CD4-positive, alpha-beta T cell treated with Interleukin-17A for 1 hour (primary cell): ENCODE measurements around the gene ALPK1.

Experiments
- DNase-seq: peaks from one replicate; pipeline ENCODE4 v3.0.0-alpha.2; 2020

The ALPK1 gene

DNA sequence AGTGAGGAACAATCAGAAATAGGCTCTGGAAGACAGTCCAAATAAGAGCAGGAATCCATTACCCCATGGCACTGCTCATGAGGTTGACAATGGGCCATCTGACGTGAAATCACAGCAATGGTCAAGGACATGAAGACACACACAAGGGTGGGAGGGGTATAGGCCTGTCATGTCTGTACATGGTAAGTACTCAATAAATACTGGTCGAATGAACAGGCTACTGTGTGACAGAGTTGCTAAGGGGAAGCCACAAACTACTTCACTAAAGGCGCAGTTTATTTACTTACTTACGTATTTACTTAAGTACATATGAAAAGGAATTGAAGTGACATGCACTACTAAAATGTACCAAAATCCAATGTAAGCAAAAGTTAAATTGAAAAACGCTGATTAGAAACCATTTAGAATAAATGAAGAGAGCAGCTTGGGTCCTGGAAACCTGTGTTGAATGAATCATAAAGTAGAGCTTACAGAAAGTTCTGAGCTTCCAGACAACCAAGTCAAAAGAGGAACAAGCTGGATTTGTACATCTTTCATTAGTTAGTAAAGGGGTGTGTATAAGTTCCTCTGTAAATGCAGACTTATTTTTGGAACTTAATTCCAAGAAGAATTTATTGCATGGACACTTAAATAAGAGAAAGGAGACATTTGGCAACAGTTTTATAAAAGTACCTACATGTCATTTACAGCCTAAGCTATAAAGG is 32.7 kb downstream of the ALPK1 start:
- DNase-seq, result no peak

GRCh38 chr4:112330921-112331320 is 33.8 kb downstream of the ALPK1 start:
- DNase-seq, result no peak

DNA sequence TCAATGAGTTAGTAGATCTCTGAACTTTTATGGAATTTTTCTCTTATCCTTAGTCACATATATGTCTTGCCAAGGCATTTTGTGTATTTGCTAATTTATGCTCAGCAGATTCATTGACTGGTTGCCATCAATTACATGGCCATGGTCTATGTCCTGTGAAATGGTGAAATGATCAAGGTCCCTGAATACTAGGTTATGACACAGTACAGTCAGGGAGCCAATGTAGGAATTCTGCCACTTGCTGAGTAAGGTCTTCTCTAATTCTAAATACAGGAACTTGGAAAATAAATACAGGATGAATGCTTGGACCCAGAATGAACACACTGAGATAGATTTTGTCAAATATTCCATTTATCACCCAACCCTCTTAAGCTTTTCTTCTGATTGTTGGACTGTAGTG is 35.2 kb downstream of the ALPK1 start:
- DNase-seq, result no peak

DNA sequence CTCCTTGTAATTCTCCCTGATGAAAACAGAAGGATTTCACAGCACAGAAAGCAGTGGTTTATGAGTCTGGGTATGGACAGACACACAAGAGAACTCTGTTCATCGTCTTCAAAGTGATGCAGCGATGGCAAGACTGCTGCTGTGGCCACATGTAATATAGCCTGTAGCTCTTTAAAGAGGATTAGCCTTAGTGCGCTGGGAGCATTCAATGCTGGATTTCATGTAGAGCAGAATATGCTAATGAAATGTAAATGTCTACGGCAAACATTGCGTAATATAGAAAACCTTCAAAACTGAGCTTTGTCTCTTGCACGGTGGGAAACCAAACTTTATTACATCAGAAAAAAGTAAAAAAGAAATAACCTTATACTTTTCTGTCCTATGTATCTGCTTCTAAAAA is 42.9 kb downstream of the ALPK1 start:
- DNase-seq, result no peak

- DNase-seq, result no peak
Measured at GRCh38 chr4:112341033-112341432, 43.9 kb downstream of the ALPK1 start.

DNA sequence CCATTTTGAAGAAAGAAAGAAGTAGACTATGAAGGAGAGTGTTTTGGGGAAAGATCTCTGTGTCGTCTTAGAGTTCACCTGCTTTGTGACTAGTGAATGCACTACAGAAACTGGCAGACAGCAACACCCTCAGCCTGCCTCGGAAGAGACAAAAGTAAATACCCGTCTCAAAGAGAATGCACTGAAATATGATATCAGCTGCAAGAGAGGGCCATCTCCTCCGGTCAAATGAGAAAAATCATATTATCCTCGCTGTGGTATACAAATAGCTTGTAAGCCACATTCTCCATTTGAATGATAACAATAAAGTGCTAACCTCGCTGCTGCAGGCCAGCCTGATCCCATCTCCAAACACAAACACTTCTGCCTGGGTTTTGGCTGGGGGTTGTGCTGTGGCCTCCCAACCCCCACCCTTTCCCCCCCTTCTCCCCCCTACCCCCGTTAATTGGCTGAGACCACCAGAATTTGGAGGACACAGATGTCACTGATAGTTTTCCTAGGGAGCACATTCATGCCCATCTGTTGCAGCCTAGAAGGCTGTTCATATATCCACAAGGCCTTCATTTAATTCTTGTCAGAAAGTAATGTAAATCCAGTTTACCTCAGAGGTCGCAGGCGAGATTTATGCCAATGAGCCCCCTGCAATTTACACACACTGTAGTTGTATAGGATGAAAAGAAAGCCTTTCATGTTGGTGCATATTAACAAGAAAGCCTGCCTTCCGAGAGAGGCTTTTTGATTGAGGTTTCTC is 46.3 kb downstream of the ALPK1 start:
- DNase-seq, result no peak

- no peak for DNase-seq
Measured at GRCh38 chr4:112348488-112349158, 51.5 kb downstream of the ALPK1 start.

GRCh38 chr4:112352736-112353135 is 55.6 kb downstream of the ALPK1 start:
- DNase-seq, result no peak

DNA sequence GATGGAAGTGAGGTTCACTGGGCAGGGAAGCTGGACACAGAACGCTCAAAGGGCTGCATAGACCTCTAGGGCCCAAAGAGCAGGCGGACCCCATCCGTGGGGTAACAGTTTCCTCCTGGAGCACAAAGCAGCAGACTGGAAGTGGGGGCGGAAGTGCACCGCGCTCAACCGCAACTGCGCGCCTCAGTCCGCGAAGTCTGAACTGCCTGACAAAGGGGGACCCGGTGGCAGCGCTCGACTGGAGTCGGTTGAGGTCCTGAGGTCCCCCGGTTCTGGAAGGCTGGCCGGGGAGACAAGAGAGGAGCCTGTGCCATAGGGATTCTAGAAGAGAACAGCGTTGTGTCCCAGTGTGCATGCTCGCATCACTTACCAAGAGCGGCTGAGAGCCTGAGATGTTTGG is 58.5 kb downstream of the ALPK1 start:
- DNase-seq, result no peak

DNA sequence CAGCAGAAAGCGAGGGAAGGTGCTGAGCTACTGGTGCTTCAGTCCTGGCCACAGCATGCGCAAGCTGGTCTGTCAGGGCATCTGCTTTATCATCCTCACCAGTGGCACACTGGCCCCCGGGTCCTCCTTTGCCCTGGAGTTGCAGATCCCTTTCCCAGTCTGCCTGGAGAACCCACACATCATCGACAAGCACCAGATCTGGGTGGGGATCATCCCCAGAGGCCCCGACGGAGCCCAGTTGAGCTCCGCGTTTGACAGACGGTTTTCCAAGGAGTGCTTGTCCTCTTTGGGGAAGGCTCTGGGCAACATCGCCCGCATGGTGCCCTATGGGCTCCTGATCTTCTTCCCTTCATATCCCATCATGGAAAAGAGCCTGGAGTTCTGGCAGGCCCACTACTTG is 60.3 kb downstream of the ALPK1 start:
- no peak for DNase-seq

- no peak for DNase-seq
Measured at GRCh38 chr4:112357897-112358296, 60.7 kb downstream of the ALPK1 start.

DNA sequence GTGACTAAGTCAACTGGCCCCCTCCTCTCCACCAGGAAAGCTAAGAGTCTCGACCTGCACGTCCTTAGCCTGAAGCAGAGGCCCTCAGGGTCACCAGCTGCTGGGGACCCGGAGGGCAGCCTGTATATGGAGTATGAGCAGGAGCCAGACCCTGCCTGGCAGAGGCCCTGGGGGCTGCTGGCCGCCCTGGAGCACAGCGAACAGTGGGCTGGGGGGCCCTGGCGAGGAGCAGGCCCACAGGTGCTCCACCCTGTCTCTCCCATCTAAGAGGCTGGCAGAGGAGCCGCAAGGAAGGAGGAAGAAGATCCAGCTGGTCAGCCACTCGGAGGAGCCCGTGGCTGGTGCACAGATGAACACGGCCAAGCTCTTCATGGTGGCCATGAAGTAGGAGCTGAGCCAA is 61.2 kb downstream of the ALPK1 start:
- DNase-seq, result no peak

DNA sequence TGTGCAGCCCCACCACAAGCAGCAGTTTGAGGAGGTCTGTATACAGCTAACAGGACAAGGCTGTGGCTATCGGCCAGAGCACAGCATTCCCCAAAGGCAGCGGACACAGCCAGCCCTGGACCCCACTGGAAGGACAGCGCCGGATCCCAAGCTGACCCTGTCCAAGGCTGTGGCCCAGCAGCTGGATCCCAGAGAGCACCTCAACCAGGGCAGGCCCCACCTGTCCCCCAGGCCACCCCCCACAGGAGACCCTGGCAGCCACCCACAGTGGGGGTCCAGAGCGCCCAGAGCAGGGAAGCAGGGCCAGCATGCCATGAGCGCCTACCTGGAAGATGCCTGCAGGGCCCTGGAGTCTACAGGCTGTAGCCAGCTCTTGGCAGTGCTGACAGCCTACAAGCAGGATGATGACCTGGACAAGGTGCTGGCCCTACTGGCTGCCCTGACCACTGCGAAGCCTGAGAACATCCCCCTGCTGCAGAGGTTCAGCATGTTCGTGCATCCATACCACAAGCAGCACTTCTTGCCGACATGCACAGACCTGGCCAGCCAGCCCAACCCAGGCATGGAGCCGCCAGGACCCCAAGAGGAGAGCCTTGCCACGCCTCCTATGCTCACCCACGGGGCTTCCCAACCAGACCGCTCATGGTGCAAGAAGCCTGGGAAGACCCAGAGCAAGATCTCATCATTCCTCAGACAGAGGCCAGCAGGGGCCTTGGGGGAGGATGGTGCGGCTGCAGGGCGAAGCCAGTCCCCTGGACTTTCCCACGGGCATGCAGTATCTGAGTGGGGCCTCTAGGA is 62.0 kb downstream of the ALPK1 start:
- DNase-seq, result no peak

GRCh38 chr4:112361181-112361791 is 64.1 kb downstream of the ALPK1 start:
- DNase-seq, result no peak

DNA sequence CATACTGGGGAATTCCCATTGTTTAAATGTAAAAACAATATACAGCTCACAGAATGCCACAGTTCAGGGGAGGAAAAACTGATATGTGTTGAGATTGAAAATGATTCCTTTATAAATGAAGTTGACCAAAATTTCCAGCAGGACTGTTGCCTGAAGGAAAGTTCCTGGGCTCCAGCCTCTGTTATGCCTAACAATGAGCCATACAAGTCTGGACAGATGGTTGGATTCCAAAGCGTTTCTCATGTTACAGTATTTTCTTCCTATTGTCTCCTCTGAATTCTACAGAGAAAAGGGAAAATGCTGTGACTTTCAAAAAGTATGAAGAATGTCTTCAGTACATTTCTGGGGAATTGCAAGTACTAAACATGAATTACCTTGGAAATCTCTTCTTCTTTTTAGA is 73.3 kb downstream of the ALPK1 start:
- DNase-seq, result no peak

DNA sequence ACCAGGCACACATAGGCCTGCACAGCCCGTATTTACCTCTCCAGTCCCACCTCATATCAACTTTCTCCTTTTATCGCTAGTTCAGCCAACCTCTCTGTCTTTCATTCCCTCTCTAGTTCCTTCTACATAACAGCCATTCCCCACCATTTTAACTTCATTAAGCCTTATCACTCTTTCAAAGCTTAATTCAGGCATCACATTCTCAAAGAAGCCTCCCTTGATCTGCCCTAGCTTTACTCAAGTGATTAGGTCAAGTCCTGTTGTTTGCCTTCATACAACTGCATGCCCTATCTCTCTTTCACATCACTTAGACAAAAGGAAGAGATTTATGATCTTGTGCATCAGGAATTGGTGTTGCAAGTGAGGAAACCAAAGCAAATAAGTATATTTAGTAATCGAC is 74.2 kb downstream of the ALPK1 start:
- DNase-seq, result no peak

- no peak for DNase-seq
Measured at GRCh38 chr4:112374850-112375249, 77.7 kb downstream of the ALPK1 start.

DNA sequence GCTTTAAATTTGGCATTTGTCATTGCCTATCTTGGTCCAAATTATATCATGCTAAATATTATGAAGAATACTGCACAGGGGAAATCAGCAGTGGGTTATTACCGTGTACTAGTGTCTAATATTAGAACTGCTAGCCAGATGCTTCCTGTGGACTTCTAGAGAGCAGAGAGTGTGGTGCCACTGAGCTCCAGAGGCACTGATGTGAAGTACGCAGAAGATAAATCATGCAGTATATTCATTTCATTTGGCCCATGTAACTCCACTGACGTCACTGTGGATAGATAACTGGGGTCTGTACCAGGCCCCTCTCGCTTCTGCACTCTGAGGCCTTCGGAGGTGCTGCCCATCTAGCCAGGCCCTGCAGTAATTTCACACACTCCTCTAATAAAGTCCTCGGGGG is 80.0 kb downstream of the ALPK1 start:
- DNase-seq, result no peak

- no peak for DNase-seq
Measured at GRCh38 chr4:112377594-112378242, 80.5 kb downstream of the ALPK1 start.

GRCh38 chr4:112378243-112378620 is 81.1 kb downstream of the ALPK1 start:
- DNase-seq, result no peak

GRCh38 chr4:112378858-112379257 is 81.7 kb downstream of the ALPK1 start:
- DNase-seq, result no peak

- no peak for DNase-seq
Measured at GRCh38 chr4:112379306-112379705, 82.1 kb downstream of the ALPK1 start.
